GM18511 (cell line): ENCODE data around the gene CNDP1.
A peak's percentile ranks its signal among the peaks of the same experiment; 100 is the strongest.
"Not testable (repeated sequence)": the region's sequence is repeated elsewhere in the genome, so short reads cannot be mapped to it uniquely, and the experiment has no call there.

Source experiments
- ATAC-seq: cut with Tn5 transposase; IDR thresholded peaks from one replicate; pipeline ENCODE4 v1.9.1; 2021; ENCODE audit warnings: mild to moderate bottlenecking, moderate library complexity; ENCODE audit not compliant: unreplicated experiment

CNDP1 gene

DNA sequence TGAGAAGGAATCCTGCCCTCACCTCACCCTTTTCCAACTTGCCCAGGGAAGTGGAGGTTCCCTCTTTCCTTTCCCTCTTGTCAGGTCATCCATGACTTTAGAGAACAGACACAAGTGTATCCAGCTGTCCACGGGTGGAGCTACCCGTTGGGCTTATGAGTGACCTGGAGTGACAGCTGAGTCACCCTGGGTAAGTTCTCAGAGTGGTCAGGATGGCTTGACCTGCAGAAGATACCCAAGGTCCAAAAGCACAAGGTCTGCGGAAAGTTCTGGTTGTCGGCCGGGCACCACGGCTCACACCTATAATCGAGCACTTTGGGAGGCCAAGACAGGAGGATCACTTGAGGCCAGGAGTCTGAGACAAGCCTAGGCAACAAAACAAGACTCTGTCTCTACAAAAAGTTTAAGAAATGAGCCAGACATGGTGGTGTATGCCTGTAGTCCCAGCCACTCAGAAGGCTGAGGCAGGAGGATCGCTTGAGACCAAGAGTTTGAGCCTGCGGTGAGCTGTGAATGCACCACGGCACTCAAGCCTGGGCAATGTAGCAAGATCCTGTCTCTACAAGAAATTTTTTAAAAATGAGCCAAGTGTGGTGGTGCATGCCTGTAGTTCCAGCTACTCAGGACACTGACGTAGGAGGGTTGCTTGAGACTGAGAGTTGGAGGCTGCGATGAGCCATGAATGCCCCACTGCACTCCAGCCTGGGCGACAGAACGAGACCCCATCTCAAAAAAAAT is 14.0 kb upstream of the CNDP1 start:
- no peak for ATAC-seq

DNA sequence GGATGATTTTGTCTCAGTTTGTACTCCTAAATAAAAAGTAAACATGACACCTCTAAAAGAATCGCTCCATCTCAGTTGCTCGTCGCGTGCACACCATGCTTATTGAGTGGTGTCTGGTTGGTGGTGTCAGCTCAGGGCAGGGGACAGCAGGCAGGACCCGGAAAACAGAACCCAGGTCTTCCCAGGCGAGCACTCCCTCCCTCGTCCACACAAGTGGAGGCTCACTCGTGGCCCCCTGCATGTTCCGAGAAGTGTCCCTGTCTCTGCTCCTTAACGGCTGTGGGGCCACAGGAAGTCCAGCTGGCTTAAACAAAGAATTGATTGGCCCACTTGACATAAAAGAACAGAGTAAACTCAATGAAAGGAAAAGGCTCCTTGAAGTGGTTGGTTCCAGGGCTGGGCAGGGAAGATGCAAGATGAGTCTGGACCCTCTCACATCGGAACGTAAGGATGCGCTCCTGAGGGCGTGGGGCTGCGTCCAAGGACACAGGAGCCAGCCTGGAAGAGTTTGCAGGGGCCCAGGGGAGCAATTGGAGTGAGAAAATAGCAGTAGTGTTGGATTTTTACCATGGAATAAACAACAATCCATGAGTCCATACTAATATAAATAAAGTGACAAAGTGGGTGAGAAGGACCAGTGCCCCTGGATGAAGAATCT is 13.1 kb upstream of the CNDP1 start:
- ATAC-seq, result no peak

DNA sequence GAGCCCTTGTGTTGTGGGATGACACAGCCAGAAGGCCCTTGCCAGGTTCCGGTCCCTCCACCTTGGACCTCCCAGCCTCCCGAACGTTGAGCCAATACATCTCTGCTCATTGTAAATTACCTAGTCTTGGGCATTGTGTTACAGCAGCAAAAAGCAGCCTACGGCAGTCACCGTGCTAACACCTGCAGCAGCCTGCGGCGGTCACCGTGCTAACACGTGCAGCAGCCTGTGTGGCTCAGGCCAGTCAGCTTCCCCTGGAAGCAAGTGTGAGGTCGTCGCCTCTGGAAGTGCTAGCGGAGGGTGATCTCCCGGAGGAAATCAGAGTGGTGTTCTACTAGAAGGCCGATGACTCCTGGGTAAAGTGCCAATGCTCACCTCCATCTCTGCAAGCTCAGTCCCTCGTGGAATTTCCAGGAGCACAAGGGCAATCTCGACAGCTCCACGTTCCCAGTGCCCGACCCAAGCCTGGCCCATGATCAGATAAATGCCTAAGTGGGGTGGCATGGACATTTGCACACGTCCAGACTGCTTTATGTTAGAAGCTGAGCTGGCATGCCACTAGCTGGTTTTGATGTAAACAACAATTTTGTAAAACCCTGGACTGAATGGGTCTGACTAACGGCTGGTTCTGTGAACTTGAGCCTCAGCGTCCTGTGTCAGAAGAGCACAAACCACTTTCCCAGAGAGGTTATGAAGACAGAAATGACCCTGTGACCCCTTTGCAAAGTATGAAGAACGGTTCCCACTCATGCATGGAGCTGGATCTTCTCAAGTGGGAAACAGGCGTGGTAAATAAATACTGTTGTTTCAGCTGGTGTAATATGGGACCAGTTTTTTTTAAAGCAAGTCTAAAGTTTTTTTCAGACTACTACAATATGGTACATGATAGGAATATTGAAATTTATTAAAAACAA is 11.4 kb upstream of the CNDP1 start:
- no peak for ATAC-seq

DNA sequence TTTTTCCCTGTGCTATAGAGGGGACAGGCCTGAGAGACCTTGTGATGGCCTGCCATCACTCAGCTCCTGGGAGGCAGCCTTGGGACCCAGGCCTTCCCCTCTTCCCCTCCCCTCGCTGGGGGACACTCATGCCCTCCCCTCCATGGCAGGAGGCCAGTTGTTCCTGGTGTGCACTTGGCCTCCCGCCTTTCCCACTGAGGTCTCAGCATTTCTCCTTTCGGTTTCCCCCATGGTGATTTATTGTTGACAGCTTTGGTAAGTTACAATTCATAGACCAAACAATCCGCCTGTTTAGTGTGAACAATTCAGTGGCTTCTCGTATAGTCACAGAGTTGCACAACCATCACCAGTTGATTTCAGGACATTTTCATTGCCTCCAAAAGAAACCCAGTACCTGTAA is 10.2 kb upstream of the CNDP1 start:
- ATAC-seq, result no peak

DNA sequence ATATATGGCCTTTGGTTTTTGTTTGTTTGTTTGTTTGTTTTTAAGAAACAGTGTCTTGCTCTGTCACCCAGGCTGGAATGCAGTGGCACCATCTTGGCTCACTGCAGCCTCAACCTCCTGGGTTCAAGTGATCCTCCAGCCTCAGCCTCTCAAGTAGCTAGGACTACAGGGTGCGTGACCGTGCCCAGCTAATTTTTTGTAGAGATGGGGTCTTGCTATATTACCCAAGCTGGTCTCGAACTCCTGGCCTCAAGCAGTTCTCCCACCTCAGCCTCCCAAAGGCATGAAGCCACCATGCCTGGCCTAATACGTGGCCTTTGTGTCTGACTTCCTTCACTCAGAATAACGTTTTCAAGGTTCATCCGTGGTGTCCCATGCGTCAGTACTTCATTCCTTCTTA is 9.4 kb upstream of the CNDP1 start:
- not testable (repeated sequence) for ATAC-seq

DNA sequence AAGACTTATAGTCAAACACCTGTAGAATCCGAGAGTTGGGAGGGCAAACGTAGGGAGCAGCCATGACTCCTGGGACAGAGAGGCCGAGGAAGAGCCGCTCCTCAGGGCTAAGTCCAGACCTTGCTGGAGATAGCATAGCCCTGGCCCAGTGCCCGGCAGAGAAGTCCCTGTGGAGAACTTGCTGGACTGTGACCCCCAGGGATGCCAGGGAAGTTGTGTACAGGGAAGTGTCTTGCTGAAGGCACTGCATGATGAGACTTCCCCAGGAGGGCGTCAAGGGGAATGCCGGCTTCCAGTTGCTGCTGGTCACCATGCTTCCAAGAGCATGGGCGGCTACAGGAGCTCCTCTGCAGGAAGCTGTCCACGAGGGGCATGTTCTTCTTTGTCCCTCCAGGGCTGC is 8.6 kb upstream of the CNDP1 start:
- no peak for ATAC-seq

DNA sequence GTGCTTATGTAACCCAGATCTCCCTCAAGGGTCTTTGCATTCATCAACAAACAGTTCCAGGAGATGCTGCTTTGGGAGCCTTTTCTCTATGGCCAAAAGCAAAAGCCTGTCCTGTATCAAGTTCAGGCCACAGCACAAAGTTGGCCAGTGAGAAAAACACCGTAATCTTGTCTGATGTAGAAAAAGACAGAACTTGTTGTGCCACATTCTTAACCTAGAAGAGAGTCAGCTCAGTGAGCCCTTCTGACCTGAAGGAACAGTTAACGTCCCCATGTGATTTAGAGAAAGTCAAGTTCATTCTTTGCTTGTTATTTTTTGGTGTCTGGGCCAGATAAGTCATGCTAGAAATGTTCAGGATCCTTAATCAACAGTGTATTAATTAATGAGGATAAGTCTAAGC is 7.8 kb upstream of the CNDP1 start:
- no peak for ATAC-seq

DNA sequence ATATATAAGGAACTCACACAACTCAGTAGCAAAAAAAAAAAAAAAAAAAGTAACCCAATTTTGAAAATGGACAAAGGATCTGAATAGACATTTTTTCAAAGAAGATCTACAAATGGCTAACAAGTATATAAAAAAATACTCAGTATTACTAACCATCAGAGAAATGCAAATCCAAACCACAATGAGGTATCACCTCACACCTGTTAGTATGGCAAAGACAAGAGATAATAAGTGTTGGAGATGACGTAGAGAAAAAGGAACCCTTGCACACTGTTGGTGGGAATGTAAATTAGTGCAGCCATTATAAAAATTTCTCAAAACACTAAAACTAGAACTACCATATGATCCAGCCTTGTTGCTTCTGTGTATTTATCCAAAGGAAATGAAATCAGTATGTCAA is 5.8 kb upstream of the CNDP1 start:
- ATAC-seq, result peak; percentile 83

DNA sequence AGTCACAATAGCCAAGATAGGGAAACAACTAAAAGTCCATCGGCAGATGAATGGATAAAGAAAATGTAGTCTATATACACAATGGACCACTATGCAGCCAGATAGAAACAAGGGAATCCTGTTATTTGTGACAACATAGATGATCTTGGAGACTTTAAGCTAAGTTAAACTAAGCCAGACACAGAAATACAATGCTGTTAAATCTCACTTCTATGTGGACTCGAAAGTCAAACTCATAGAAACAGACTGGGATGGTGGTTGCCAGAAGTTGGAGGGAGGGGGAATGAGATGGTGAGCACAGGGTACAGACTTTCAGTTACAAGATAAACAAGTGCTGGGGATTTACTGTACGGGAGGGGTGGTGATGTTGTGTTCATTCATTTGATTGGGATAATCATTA is 5.4 kb upstream of the CNDP1 start:
- peak; percentile 15 for ATAC-seq

DNA sequence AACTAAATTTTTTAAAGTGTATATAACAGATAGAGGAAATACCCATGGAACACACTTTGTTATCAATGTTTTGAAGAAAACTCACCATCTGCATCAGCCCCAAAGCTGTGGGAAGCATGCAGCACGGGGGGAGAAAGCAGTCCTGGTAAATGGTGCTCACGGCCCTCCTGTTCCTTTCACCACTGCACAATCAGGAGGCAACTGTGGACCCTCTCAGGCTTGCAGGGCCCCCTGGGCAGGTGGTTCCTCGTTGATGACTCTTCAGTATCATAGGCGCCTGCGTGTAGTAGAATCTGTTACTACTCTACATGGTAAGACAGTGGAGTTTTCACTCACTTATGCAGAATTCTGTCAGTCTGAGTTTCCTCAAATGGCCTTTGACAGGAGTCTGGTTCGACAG is 4.9 kb upstream of the CNDP1 start:
- ATAC-seq, result no peak

DNA sequence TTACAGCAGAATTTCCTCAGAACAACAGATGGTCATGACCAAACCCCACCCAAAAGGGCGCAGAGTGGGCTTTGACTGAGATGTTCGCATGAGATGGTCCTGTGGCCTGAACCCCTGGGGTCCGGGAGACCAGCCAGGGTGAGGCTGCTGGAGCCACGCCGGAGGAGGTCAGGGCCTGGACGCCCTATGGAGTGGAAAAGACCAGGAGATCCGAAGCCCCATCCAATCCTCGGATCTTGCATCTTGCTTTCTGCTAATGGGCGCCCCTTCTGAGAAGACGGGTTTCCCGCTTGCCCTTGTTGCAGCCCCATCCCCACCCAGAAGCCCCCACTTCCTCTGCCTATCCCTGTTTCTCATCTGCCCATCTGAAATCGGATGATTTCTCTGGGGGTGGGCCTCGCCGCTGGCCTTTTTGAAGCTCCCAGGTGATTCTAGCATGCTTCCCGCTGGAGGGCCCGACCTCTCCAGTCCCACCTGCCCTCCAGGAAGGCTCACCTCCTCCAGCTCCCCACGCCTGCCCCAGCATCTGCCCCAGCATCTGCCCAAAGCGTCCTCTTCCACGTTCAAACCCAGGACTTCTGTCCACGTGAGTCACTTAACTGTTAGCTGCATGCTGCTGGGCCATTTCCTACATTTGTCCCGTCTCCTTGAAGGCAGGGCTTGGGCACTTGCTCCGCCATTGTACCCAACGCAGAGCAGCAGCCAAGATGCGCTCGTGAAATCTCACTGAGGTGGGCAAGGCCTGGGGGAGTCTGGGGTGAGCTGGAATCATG is 4.3 kb upstream of the CNDP1 start:
- ATAC-seq, result no peak

DNA sequence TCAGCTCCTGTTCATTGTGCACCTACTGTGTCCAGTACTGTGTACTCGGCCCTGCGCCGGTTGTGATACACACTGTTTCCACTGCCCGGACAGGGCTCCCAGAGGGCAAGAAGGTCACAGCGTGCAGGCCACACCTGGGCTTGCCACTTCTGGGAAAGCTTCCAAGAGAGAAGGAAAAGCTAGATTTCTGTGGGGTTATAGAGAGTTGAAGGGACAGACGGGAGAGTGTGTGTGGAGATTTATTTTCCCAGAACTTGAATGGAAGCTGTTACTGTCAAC is 3.8 kb upstream of the CNDP1 start:
- no peak for ATAC-seq

DNA sequence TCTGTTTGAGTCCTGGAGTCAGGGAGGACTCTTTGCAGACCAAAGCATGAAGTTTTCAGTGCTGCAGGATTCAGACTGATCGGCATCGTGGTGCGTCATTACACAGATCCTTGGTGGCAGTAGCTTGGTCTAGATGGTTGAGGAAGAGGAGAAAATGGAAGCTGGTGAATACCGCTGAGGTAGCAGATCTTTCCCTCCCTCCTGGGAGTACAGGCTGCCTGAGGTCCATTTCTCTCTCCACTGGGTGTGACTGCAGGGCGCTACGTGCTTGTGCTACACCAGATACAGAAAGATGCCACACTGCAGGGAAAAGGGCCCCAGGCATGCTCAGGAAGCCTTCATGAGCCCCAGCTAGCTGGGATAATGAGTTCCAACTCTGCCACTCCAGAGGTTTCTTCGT is 3.3 kb upstream of the CNDP1 start:
- ATAC-seq, result no peak

DNA sequence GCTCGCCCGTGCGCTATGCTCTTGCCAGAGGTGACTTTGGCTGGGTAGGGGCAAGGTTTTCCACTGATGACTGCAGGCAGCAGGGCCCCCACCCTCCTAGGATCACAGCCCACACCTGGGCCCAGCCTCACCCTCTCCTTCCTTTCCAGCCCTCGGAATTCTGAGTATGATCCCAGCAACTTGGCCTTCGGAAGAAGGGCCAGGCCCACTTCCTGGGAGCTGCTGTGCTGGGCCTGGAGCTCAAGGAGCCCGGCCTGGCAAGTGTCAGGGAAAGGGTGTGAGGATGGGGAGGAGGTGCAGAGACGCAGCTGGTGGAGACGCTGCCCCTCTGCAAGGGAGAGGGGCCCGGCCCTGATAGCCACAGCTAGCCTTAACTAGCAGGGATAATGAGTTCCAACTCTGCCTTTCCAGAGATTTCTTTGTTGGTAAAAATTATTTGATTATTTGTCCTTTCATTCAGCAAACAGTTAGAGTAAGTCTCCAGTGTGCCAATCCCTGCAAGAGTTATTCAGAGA is 1.7 kb upstream of the CNDP1 start:
- ATAC-seq, result no peak

DNA sequence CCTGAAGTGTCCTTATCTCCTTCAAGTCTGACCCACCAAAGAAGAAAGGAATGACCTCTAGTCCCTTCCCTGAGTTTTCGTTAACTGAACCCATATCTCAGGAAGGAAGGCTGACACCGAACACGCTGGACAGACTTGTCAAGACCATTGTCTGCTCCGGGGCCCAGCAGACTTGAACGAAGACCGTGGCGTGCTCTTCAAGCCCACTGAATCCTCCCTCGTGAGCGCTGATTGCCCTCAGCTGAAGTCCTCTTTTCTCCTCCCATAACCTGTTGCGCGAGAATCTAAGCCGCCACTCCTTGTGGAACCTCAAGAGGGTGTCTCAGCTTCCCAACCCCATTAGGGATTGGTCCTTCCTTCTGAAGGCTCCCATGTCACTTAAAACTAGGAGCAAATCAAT is 634 bp upstream of the CNDP1 start:
- no peak for ATAC-seq

DNA sequence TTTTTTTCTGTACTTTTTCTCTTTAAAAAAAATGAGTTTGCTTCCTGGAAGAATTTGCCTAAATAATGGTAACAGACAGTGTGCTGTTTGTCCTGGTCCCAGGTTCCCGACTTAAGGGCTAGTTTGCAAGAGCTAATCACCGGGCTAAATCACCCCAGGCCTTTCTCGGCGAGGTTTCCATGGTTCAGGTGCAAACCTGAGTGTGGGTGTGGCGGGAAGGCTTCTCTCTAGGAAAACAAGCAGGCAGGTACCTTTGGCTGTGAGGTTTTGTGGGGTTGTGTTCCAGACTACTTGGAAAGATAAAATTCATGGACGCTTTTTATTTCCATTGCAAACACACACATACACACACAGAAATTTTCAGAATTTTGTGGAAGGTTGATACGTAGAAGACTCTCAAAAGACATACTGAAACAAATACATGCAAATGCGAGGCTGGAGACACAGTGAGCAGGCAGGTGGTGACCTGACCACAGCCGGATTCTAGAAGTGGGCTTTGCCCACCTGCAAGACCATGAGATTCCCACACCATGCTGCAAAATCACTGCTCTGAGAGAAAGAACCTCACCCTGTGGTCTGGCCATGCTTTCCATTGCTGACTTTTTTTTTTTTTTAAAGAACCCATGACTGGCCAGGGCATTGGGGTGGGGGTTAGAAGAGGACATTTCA is 815 bp downstream of the CNDP1 start:
- peak; percentile 51 for ATAC-seq

DNA sequence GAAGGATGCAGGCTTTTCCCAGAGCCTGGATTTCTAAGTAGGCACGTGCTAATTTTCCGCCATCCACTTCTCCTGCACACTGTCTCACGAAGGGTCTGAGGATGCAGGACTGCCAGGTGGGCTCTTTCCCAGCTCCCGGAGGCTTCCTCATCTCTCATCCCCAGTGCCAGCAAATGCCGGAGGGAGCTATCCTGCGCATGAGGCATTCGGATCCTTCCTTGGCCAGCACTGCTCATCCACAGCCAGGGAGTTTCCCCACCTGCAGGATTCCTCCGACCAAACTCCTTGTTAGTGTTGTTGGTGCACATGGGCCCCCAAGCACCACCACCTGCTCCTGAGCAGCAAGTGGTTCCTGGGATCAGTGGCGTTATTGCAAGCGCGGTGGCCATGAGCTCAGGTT is 5.0 kb downstream of the CNDP1 start:
- ATAC-seq, result no peak

DNA sequence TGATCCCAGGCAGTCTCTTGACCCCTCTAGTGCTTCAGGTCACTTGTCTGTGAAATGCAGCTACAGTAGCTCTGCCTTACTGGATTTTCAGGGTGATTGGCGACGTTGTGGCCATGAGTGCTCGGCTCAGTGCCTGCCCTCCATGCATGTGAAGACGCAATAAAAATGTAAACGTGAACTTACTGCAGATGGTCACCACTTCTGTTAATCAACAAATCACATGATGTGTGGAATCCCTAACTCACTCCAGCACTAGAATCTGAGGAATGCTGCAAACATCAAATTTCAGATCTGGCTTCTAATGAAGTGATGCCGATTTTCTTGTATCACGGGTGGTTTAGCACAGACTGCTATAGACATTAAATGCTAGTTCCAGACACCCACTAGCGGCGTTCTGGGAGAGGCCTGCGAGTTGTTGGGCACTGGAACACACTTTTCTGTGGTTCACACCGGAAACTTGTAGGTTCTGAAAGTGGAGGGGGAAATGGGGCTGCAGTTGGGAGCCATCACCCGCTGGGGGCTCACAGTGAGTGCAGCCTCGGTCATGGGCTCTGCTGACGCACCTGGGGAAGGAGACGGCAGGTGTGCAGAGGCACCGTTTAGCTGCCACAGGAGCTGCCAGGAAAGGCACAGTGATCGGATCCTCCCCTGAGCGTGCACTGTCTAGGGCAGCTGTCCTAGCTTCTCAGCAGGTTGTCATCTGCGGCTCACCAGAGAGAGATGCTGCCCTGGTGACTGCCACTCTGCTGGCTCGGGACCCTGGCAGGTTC is 6.5 kb downstream of the CNDP1 start:
- no peak for ATAC-seq

DNA sequence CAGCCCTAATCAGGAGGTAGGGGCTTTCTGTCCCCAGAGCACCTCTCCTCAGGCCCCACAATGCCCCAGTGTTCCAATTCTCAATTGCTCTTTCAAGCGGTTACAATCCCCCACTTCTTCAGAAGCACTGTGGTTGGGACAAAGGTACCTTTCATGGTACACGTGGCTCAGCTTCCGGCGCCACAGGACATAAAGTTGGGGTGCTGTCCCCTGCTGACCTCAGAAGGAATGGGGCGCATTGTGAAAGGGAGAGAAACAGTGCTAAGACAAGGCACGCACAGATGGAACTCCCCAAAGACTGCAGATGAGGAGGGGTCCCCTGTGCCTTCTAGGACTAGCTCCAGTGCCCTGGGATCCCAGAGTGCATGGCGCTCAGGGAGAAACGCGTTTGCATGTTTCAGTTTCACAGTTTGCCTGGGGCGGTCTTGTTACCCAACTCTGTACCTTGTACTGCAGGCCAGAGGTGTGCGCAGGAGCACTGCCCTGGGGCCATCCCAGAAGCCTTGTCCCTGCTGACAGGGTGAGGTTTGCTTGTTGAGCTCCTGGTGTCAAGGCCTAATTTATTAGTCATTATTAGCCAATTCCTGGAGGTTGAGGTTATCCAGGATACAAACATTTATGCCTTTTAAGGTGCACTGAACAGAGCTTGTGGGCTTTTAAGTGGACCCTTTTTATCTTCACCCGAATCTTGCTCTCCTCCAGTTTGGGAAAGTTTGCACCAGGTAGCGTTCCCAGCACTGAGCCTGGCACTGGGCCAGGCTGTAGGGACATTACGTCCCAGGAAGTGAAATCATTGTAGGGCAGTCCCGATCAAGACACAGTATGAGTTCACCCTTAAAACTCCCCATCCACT is 7.6 kb downstream of the CNDP1 start:
- no peak for ATAC-seq
